Lower leg skin (tissue), 3 donors: ENCODE results near the gene SERINC5.
"Not testable (repeated sequence)": the region's sequence is repeated elsewhere in the genome, so short reads cannot be mapped to it uniquely, and the experiment has no call there.

Source experiments
- CTCF ChIP-seq, 3 donors: fragments of 450-650 bp; IDR thresholded peaks; one replicate each; pipeline ENCODE4 v1.5.1; 2016; ENCODE audit warnings: antibody characterized with exemption in 3 of 3, mild to moderate bottlenecking in 3 of 3, moderate library complexity in 2 of 3
- POLR2A ChIP-seq, 2 donors: fragments of 450-650 bp; IDR thresholded peaks; one replicate each; pipeline ENCODE4 v1.6.1; 2016 to 2017; ENCODE audit warnings: antibody characterized with exemption in 2 of 2, mild to moderate bottlenecking in 1 of 2, moderate library complexity in 1 of 2

DNA sequence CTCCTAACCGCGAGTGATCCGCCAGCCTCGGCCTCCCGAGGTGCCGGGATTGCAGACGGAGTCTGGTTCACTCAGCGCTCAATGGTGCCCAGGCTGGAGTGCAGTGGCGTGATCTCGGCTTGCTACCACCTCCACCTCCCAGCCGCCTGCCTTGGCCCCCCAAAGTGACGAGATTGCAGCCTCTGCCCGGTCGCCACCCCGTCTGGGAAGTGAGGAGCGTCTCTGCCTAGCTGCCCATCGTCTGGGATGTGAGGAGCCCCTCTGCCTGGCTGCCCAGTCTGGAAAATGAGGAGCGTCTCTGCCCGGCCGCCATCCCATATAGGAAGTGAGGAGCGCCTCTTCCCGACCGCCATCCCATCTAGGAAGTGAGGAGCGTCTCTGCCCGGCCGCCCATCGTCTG lies 44.9 kb upstream of the SERINC5 start:
- TF ChIP-seq CTCF, POLR2A (IDR thresholded peaks at IDR 0.05): not testable (repeated sequence)
